Stimulated activated CD4-positive, alpha-beta T cell treated with anti-CD3 and anti-CD28 coated beads, Interleukin-4, amount 100 ng/mL, for 24 hours (primary cell): ENCODE measurements around the gene CFAP157.
"Not testable (repeated sequence)": the region's sequence is repeated elsewhere in the genome, so short reads cannot be mapped to it uniquely, and the experiment has no call there.

Experiments used
- DNase-seq: peaks from one replicate; pipeline ENCODE4 v3.0.0-alpha.2; 2020

CFAP157 gene

GRCh38 chr9:127739614-127740330 is 33.0 kb downstream of the CFAP157 start:
- DNase-seq = no peak

- DNase-seq = no peak
Observed at GRCh38 chr9:127741831-127742434, 35.1 kb downstream of the CFAP157 start.

- no peak for DNase-seq
Observed at GRCh38 chr9:127742435-127743088, 35.8 kb downstream of the CFAP157 start.

- DNase-seq = no peak
Observed at GRCh38 chr9:127744398-127745110, 37.8 kb downstream of the CFAP157 start.

GRCh38 chr9:127746959-127747569 is 40.3 kb downstream of the CFAP157 start:
- DNase-seq = no peak

- DNase-seq = no peak
Observed at GRCh38 chr9:127749090-127749787, 42.5 kb downstream of the CFAP157 start.

GRCh38 chr9:127751269-127752054 is 44.7 kb downstream of the CFAP157 start:
- DNase-seq = no peak

GRCh38 chr9:127753148-127753547 is 46.4 kb downstream of the CFAP157 start:
- DNase-seq = no peak

GRCh38 chr9:127753622-127754021 is 46.8 kb downstream of the CFAP157 start:
- DNase-seq = no peak

- DNase-seq = no peak
Observed at GRCh38 chr9:127754099-127755060, 47.6 kb downstream of the CFAP157 start.

- DNase-seq = no peak
Observed at GRCh38 chr9:127755061-127756060, 48.6 kb downstream of the CFAP157 start.

- no peak for DNase-seq
Observed at GRCh38 chr9:127756233-127756632, 49.4 kb downstream of the CFAP157 start.

- DNase-seq = not testable (repeated sequence)
Observed at GRCh38 chr9:127756776-127757175, 50.0 kb downstream of the CFAP157 start.

GRCh38 chr9:127758843-127759242 is 52.1 kb downstream of the CFAP157 start:
- no peak for DNase-seq

- DNase-seq = no peak
Observed at GRCh38 chr9:127761061-127761460, 54.3 kb downstream of the CFAP157 start.

- no peak for DNase-seq
Observed at GRCh38 chr9:127761491-127761956, 54.7 kb downstream of the CFAP157 start.

GRCh38 chr9:127762111-127762676 is 55.4 kb downstream of the CFAP157 start:
- DNase-seq = no peak

GRCh38 chr9:127763918-127764384 is 57.2 kb downstream of the CFAP157 start:
- DNase-seq = no peak
